ENCODE data around the gene ESRRB. TPM values are rescaled to one million over a fixed set of nuclear protein-coding genes. Genes with fewer than 3 reads are reported as not detected.

Gene ESRRB
- not detected in 2 replicates for total RNA-seq

DNA sequence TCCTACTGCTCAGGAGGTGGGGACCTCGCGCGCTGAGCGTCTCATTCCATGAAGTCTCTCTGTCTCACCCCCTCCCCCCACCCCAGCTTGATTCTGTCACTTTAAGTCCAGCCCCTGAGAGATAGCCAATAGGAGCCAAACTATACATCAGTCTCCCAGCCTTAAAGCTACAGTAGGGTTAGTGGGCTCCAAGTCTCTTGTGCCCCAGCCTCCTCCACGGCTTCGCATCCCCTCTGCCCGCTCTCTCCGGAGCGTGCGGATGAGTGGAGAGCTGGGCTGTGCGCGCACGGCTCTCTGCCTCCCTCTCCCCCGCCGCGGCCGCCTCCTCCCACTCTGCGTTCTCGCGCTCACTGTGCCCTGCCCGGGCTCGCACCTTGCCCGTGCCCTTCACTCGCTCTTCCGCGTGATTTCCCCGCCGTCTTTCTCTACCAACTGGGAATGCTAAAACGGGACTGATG is at the start of gene ESRRB:
ESRRB (plus strand) TSS at position 191 of the 458 bp plus-strand sequence; CDS start at position 456, 265 bp downstream.

Other genes with a start within 250 kb of the ESRRB start
- 31.8 and 39.3 TPM in 2 replicates for gene GPATCH2L, start 224.2 kb upstream of the ESRRB start, total RNA-seq